Panc1 (cell line): ENCODE data around the gene CDIP1. TPM values are rescaled to one million over a fixed set of nuclear protein-coding genes. Genes with fewer than 3 reads are reported as not detected.

Experiments used
- ATAC-seq: fragments of 200-7000 bp; cut with Tn5 transposase; 2 replicates; pipeline ENCODE4 v1.9.1; 2020; ENCODE audit warnings: mild to moderate bottlenecking, moderate library complexity
- BruUV-seq: library from RNA; stranded (reverse); fragments of 400-500 nt; replicated peaks from 2 replicates; lab custom pipeline; 2021; lab: Mats Ljungman, UMichigan
- CTCF ChIA-PET: fragments of 300-600 bp; sonication (Branson Sonifier 250); formaldehyde crosslinking; loops from one replicate; lab custom pipeline; 2022; ENCODE audit warnings: antibody characterized with exemption; lab: Charles Lee
- POLR2A ChIA-PET: fragments of 300-600 bp; sonication (Branson Sonifier 250); formaldehyde crosslinking; loops from one replicate; lab custom pipeline; 2022; ENCODE audit warnings: antibody characterized with exemption; lab: Charles Lee
- DNase-seq: peaks from one replicate; pipeline ENCODE4 v3.0.0-alpha.2; 2010; ENCODE audit warnings: low read depth, low spot score
- H3K27ac ChIP-seq: 2 replicates; pipeline ENCODE4 v1.5.1; 2011; ENCODE audit warnings: mild to moderate bottlenecking, low read length, inconsistent platforms
- H3K27me3 ChIP-seq: fragments of 200-500 bp; sonication (Bioruptor generic); 2 replicates; pipeline ENCODE4 v1.6.0; 2014; ENCODE audit warnings: low read length, inconsistent platforms; ENCODE audit not compliant: control insufficient read depth, insufficient read depth
- H3K36me3 ChIP-seq: fragments of 200-500 bp; sonication (Bioruptor generic); 2 replicates; pipeline ENCODE4 v1.5.1; 2014; ENCODE audit warnings: inconsistent platforms, mild to moderate bottlenecking, low read length, moderate library complexity; ENCODE audit not compliant: control insufficient read depth, insufficient read depth
- H3K4me1 ChIP-seq: 2 replicates; pipeline ENCODE4 v1.5.1; 2011; ENCODE audit warnings: inconsistent platforms, mild to moderate bottlenecking, low read length, moderate library complexity; ENCODE audit not compliant: control insufficient read depth, insufficient read depth
- H3K4me3 ChIP-seq, 2 experiments: 2 replicates each; pipeline ENCODE4 v1.5.1; 2011 to 2012; ENCODE audit warnings: low read depth in 2 of 2, low read length in 2 of 2, mild to moderate bottlenecking in 2 of 2, inconsistent platforms in 1 of 2, moderate library complexity in 1 of 2
- H3K9me3 ChIP-seq: fragments of 200-500 bp; sonication (Bioruptor generic); 2 replicates; pipeline ENCODE4 v1.5.1; 2014; ENCODE audit warnings: low read depth, mild to moderate bottlenecking, inconsistent platforms, low read length, moderate library complexity; ENCODE audit not compliant: control insufficient read depth, insufficient read depth
- CTCF ChIP-seq: fragments of 450-650 bp; IDR thresholded peaks from 2 replicates; pipeline ENCODE4 v1.5.1; 2017; ENCODE audit warnings: mild to moderate bottlenecking
- POLR2AphosphoS5 ChIP-seq: IDR thresholded peaks from 2 replicates; pipeline ENCODE4 v1.6.1; 2012; ENCODE audit warnings: mild to moderate bottlenecking, low read depth, low read length, moderate library complexity
- REST ChIP-seq, 2 experiments: IDR thresholded peaks; 2 replicates each; pipeline ENCODE4 v1.6.1; 2011 to 2012; ENCODE audit warnings: low read depth in 2 of 2, control low read depth in 1 of 2, low read length in 1 of 2, mild to moderate bottlenecking in 1 of 2, moderate library complexity in 1 of 2; ENCODE audit not compliant: insufficient read depth in 1 of 2
- SIN3A ChIP-seq: IDR thresholded peaks from 2 replicates; pipeline ENCODE4 v1.6.1; 2012; ENCODE audit warnings: low read depth, mild to moderate bottlenecking, low read length, moderate library complexity, borderline replicate concordance; ENCODE audit not compliant: insufficient read depth
- TCF7L2 ChIP-seq: IDR thresholded peaks from 2 replicates; pipeline ENCODE4 v1.6.1; 2011; ENCODE audit warnings: mild to moderate bottlenecking, low read depth, low read length, inconsistent platforms
- in situ Hi-C: cut with HindIII; loops from 2 replicates; pipeline ENCODE4 v1.10.0; 2016; ENCODE audit warnings: low sequenced_read_pairs, low pct_unique_long_range_greater_than_20kb
- intact Hi-C: fragments of 100-400 bp; cut with micrococcal nuclease; formaldehyde crosslinking; loops from one replicate; pipeline ENCODE4 v1.10.0; 2022; ENCODE audit not compliant: unreplicated experiment
- total RNA-seq: library from RNA; stranded (reverse); gene quantifications from one replicate; pipeline ENCODE4 v1.2.1, GENCODE V29; 2021; ENCODE audit not compliant: unreplicated experiment

CDIP1 gene
- total RNA-seq, 1 experiment from 2014 or later: 26.8 TPM

- POLR2A ChIA-PET: interaction anchor here (0.7 kb wide), 1 partner anchor 1644 kb away, joined by 3 read pairs; no protein-coding TSS in a partner anchor
- TF ChIP-seq TCF7L2: no peak
- no peak for TF ChIP-seq CTCF
- no peak for TF ChIP-seq REST (IDR thresholded peaks at IDR 0.05; ENCODE audit: insufficient read depth in 1 of 2, low read depth in 2 of 2, low read length in 1 of 2)
- no peak for TF ChIP-seq POLR2AphosphoS5
- no peak for TF ChIP-seq SIN3A
- no TSS peak for BruUV-seq
- H3K9me3 ChIP-seq: no peaks in the 10 kb centered on the region
- CTCF ChIA-PET: no interaction called here
- no peak for ATAC-seq
- no peak for DNase-seq
- no peak overlapping the region for H3K4me3 ChIP-seq
- H3K27me3 ChIP-seq: no peaks in the 10 kb centered on the region
- in situ Hi-C loops: no loop called here
- intact Hi-C loops: no loop called here
- no peak overlapping the region for H3K27ac ChIP-seq
- H3K36me3 ChIP-seq: no peaks in the 10 kb centered on the region
- no peaks in the 10 kb centered on the region for H3K4me1 ChIP-seq
Observed at GRCh38 chr16:4529085-4530060, 9.2 kb downstream of the CDIP1 start.

- Histone ChIP-seq H3K4me1 (no peaks in the 10 kb centered on the region), H3K4me3 (no peak overlapping the region), H3K27ac (no peak overlapping the region), H3K27me3 (no peaks in the 10 kb centered on the region), H3K36me3 (no peaks in the 10 kb centered on the region), H3K9me3 (no peaks in the 10 kb centered on the region)
- ATAC-seq (no peak), DNase-seq (no peak)
- POLR2A ChIA-PET: no interaction called here
- BruUV-seq: no TSS peak
- no peak for TF ChIP-seq CTCF
- no peak for TF ChIP-seq TCF7L2
- TF ChIP-seq REST (IDR thresholded peaks at IDR 0.05; ENCODE audit: insufficient read depth in 1 of 2, low read depth in 2 of 2, low read length in 1 of 2): no peak
- TF ChIP-seq SIN3A: no peak
- TF ChIP-seq POLR2AphosphoS5: no peak
- intact Hi-C loops: no loop called here
- in situ Hi-C loops: no loop called here
- CTCF ChIA-PET: no interaction called here
Observed at GRCh38 chr16:4525634-4526277, 12.8 kb downstream of the CDIP1 start.
